Midbrain (tissue), 1 donor: Measurements from ENCODE around the gene CH25H.
"Not testable (repeated sequence)": the region's sequence is repeated elsewhere in the genome, so short reads cannot be mapped to it uniquely, and the experiment has no call there.

Experiments
- DNase-seq: peaks from one replicate; lab custom pipeline; 2025; lab: John Stamatoyannopoulos, UW

The CH25H gene, protein sequence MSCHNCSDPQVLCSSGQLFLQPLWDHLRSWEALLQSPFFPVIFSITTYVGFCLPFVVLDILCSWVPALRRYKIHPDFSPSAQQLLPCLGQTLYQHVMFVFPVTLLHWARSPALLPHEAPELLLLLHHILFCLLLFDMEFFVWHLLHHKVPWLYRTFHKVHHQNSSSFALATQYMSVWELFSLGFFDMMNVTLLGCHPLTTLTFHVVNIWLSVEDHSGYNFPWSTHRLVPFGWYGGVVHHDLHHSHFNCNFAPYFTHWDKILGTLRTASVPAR

DNA sequence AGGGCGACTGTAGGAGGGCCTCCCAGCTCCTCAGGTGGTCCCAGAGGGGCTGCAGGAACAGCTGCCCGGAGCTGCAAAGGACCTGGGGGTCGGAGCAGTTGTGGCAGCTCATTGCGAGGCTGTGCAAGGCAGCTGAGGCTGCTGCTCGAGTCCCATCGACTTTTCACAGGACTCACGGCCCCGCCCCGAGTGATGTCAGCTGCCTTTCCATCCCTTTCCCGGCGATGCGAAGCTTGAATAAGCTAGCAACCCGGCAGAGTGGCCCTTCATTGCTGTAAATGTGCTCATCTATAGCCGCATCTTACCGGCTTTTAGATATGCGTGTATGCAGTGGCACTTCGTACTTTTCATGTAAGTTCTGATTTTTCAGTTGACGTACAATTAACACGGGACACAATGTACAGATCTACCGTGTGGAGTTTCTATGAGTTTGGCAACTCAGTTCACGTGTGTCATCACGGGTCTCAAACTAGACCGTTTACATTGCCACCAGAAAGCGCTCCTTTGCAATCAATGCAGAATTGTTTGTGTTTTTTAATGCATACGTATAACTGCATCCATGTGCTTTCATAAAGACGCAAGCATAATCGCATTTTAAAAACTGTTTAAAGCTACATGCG is at the start of gene CH25H:
Gene CH25H, minus strand, starts transcription at position 137 of the 620 bp plus-strand sequence. Its CDS starts 25 bp downstream, at position 112.
- peak; percentile 84 for DNase-seq

GRCh38 chr10:89256340-89256739 is 49.2 kb upstream of the CH25H start:
- no peak for DNase-seq

DNA sequence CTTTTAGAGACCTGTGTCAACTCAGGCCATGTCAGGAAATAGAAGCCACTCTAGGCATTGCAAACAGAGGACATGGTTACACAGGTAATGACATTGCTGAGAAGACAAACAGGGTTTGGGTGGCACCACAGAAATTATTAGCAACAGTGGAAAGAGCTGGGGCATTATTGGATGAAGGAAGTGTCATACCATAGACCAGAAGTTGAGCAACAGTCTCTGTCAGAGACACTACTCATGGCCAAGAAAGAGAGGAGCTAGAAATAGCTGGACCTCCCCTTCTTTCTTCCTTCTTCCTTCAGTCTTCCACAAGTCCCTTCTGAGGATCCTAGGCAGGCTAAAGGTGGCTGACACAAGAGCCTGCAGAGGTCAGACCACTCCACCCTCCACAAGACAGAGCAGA is 48.7 kb upstream of the CH25H start:
- DNase-seq: no peak

DNA sequence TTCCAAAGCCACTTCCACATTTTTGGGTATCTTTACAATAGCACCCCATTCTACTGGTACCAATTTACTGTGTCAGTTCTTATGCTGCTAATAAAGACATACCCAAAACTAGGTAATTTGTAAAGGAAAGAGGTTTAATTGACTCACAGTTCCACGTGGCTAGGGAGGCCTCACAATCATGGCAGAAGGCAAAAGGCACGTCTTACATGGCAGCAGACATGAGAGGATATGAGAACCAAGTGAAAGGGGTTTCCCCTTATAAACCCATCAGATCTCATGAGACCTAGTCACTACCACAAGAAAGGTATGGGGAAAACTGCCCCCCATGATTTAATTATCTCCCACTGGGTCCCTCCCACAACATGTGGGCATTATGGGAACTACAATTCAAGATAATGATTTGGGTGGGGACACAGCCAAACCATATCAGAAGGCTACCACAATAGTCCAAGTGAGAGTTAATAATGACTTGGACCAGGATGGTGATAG is 48.0 kb upstream of the CH25H start:
- not testable (repeated sequence) for DNase-seq

- no peak for DNase-seq
Observed at GRCh38 chr10:89252225-89252585, 45.1 kb upstream of the CH25H start.

DNA sequence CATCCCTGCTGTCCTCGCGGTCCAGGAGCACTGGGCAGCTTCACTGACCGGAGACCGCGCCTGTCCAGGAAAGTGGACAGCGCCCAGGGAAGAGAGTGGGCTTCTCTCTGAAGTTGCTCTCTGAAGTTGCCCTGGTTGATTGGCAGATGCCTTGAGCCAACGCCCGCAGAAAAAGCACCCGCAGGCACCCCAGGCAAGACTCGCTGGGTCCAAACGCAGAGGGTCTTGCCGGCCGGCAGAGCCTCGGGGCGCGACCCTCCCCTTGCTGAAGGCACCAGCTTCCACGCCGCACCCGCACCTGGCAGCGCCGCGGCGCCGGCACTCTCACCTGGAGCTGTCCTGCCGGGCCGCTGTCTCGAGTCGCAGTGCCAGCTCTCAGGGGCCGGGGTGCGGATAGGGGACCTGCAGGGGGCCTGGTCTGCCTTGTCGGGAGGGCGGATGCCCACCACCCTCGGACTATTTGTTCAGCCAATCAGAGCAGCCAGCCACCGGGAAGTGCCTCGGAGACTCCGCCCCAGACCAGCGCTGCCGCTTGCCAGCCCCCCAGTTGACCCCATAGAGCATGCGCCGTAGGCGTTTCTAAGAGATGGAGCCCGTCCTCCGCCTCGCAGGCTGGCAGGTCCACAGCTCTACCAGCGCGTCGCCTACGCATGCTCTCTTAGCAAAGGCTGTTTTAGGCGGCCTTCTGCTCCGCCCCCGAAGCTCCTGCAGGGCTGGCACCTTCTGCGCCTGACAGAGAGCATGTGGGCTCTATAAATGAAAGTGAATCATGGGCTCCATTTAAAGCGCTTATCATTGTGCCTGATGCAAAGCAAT is 44.5 kb upstream of the CH25H start, which contains the start of gene LIPA:
Gene LIPA, minus strand, starts transcription at position 367 of the 816 bp plus-strand sequence. CDS start 4,127 bp downstream, outside the sequence.
- peak; percentile 96 for DNase-seq

DNA sequence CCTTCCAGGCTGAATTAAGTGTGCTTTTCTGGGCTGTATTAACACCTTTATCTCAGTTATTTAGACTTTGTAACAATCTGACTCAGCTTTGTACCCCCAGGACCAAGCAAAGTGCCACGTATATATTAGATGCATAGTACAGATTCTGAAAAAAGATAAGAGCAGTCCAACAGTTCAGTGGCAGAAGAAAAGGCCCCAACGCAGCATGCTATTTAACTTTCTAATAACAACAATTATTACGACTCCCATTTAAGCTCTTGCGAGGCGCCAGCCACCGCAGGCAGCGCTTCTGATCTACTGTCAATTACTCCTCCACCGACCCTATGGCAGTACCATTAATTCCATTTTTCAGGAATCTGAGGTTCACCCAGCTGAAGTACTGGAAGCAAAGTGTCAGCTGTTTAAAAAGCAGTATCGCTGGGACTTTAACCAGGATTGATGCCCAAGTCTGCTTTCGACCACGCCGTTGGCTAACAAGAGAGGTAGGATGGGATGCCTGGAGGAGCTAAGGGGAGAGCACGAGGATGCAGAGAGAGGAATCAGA is 43.8 kb upstream of the CH25H start:
- peak; percentile 71 for DNase-seq

DNA sequence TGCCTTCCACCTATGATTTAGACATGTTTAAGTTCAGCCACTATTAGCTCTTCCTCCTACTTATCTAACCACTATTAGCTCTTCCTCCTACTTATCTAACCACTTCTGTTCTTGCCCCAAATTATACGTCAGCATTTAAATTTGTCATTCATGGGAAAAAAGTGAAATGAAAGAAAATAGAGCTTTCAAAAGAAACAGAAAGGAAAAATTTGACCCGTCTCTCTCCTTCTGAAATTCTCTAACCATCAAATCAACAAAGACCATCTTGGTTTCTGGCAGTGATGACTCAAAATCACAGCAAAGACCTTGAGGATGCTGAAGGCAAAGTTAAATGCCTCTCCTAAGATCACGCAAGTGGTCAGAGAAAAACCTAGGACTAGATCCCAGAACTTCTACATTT is 41.9 kb upstream of the CH25H start:
- DNase-seq: no peak

DNA sequence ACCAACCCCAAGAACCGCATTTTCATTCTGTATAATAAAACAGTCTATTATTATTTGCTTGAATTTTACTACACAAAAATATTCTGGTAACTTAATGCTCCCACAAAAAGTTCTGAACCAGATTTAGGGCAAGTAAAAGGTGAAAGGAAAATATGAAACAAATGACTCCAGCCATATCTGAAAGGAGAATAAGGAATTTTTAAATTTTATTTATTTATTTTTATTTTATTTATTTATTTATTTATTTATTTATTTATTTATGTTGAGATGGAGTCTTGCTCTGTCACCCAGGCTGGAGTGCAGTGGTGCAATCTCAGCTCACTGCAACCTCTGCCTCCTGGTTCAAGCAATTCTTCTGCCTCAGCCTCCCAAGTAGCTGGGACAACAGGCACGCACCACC is 40.5 kb upstream of the CH25H start:
- DNase-seq: not testable (repeated sequence)

DNA sequence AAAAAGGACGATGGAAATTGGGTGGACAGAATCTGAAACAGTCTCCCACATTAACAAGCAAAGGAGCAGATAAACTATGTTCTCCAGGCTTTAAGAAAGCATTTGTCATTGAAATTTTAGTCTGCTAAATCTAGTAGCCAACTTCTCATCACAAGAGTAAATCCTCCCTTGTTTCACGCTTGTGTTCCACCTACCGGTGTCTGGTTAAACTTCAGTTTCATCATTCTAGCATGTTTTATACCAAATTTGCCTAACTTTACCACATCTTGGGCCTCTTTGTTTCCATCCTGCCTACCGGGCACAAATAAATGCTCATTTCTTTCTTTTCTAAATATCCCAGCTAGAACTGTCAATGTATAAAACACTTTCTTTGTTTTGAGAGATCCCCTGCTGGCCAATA is 38.7 kb upstream of the CH25H start:
- DNase-seq: peak; percentile 26

DNA sequence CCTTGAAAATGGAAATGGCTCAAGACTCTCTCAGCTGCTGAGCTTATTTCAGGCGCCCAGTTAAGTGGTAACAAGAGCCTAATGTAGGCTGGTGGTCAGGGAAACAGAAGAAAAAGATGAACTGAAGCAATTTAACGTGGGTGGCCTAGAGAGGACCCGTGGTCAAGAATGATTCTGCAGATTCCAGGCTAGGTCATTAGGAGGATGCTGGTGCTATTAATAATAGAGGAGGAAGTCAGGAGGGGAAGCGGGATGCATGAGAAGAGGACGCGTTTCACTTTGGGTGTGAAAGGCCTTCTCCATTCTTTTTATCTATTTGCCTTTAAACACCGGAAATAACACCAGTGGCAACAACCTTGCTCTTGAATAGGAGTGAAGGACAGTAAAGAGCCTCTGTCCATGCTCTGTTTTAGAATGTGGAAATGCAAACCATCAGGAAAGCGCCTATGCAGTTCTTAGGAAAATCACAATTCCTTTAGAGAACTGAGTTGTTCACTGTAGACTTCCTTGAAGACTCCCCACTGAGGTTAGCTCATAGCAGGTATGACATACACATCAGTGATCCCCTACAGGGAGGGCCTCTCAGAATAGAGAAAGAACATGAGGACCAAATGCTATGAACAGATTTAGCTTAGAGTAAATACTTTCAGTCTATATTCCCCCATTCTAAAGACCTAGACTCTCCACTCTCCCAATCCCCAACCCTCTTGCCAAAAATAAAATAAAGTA is 35.9 kb upstream of the CH25H start:
- DNase-seq: peak; percentile 33

GRCh38 chr10:89242345-89242684 is 35.2 kb upstream of the CH25H start:
- DNase-seq: no peak

DNA sequence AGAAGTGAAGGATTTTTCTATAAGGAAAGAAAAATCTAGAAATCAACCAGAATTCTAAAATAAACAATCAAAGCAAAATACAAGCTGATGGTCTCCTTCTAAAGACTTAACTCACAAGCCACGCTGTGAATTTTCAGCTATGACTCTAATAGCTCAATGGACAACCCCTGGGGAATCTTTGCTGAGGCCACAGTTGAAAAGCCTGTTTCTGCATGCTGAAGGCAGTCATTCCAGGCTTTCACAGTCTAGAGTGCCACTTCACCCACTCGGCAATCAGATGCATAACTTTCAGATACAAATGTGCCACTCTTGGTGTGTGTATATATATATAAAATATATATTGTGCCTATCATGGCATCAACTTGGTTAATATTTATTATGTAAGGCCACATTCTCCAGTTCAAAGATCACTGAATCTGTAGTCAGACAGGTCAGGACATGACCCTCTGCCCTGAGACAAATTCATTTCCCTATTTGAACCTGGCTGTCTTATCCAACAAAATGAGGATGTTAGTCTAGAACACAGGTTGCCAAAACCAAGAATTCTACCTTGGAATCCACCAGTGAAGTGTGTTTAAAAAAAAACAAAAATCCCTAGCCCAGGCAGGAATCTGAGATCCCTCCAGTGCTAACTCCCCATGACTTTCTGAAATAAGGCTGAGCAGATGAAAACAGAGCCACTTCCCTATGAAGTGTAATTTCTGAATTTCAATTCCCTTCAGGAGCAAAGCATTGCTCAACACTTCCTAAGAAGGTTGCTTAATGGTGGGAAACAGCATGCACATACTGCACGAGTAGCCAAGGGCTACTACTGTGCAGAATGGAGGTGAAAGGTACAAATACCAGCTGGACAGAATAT is 34.6 kb upstream of the CH25H start:
- DNase-seq: no peak

- no peak for DNase-seq
Observed at GRCh38 chr10:89241026-89241425, 33.9 kb upstream of the CH25H start.

DNA sequence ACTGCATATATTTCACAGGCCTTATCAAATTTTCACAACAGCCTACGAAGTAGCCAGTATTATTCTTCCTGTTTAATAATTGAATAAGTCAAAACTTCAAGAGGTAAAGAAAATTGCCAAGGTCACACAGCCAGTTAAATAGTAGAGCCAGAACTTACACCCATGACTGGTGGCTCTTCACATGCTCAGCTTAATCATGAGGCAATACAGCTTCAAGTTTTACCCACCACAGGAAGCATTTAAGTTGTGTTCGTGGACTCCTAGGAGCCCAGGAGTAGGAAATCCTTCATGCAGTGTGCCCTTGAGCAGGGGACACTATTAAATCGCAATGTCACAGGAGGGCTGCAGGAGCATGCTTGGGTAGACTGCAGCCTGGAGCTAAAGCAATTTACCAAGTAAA is 33.4 kb upstream of the CH25H start:
- DNase-seq: no peak

- DNase-seq: no peak
Observed at GRCh38 chr10:89238956-89239644, 32.0 kb upstream of the CH25H start.

DNA sequence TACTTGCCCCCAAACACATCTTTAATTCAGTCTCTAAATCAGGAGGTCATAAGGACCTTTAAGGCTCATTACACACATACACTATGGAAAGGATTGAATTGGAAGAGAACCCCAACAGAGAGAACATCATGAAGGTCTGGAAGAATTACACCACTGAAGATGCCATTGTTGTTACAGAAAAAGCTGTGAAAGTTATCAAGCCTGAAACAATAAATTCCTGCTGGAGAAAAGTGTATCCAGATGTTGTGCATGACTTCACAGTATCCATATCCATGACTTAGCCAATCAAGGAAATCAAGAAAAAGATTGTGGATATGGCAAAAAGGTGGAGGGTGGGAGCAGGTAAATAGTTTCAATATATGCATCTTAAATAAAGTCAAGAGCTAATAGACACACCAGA is 30.7 kb upstream of the CH25H start:
- DNase-seq: no peak

- DNase-seq: no peak
Observed at GRCh38 chr10:89236226-89236797, 29.2 kb upstream of the CH25H start.

- DNase-seq: peak; percentile 69
Observed at GRCh38 chr10:89235073-89235798, 28.1 kb upstream of the CH25H start.
